HG02623 (cell line): ENCODE data around the gene ANXA11.
"Not testable (repeated sequence)": the region's sequence is repeated elsewhere in the genome, so short reads cannot be mapped to it uniquely, and the experiment has no call there.

Source experiments
- ATAC-seq: cut with Tn5 transposase; IDR thresholded peaks from one replicate; pipeline ENCODE4 v1.9.1; 2021; ENCODE audit warnings: moderate library complexity; ENCODE audit not compliant: unreplicated experiment

ANXA11 gene

DNA sequence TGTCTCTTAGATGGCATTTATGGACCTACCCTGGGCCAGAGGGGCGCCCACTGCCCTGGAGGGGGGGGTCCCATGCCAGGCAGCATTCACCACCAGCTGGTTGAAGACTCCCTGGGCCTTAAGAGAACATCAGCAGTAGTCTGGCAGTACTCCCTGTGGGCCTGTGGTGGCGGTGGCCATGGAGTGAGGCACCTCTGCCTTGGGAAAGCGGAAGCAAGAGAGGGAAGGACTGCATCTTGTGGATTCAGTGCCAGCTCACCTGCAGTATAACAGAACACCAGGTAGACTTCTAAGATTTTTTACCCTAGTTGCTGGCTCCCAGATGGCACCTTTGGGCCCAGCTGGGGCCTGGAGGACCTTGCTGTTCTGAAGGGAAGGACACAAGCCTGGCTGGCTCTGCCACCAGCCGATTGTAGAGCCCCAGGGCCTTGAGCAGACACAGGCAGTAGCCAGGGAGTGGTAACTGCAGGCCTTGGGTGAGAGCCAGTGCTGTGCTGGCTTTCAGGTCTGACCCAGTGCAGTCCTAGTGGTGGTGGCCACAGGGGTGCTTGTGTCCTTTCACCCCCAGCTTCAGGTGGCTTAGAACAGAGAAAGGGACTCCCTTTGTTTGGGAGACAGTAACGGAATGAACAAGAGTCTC lies 57.1 kb downstream of the ANXA11 start:
- no peak for ATAC-seq

- ATAC-seq, result no peak
Observed at GRCh38 chr10:80146918-80147317, 58.4 kb downstream of the ANXA11 start.

GRCh38 chr10:80145406-80146308 lies 59.7 kb downstream of the ANXA11 start:
- not testable (repeated sequence) for ATAC-seq

- ATAC-seq, result peak; percentile 29
Observed at GRCh38 chr10:80144696-80145131, 60.6 kb downstream of the ANXA11 start.

DNA sequence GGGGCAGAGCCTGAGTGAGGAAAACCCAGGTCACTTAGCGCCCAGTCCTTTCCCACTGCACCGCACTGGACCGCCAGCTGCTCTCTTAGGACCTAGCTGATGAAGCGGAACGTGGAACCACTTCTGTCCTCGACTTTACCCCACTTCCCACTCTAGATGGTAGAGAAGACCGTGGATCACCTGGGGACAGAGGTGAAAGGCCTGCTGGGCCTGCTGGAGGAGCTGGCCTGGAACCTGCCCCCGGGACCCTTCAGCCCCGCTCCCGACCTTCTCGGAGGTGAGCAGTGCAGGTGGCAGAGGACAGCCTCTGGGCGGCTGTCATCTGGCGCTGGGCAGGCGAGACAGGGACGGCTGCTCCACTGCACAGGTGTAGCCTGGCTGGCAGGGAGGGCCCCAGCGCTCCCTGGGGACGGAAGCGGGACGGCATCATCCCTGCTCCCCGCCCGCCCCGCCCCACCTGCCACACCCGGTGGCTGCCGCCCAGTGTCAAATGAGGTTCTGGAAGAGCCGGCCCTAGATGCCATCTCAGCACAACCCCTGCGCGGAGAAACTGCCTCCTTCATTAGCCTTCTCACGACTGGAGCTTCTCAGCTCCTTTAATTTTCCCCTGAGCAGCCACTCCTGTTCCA lies 61.2 kb downstream of the ANXA11 start:
- ATAC-seq, result peak; percentile 49

GRCh38 chr10:80141696-80142460 lies 63.5 kb downstream of the ANXA11 start:
- no peak for ATAC-seq

GRCh38 chr10:80140251-80140650 lies 65.1 kb downstream of the ANXA11 start:
- ATAC-seq, result no peak

DNA sequence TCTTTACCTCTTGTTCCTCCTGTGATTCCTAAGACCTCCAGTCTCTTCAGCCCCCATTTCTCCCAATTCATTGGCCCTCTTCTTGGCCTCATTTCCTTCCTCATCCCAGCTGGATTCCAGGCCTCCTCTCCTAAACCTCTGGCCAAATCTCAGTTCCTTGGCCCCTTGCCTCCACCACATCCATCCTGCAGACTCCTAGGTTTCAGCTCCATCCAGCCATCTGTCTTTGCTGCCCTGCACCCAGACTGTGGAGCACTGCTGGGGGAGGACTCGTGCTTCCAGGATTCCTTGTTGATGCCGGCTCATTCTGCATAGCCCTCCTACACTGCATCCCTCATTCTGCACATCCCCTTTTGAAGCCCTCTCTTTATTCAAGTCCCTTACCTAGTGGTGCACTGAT lies 66.1 kb downstream of the ANXA11 start:
- ATAC-seq, result no peak

- ATAC-seq, result no peak
Observed at GRCh38 chr10:80137920-80138319, 67.4 kb downstream of the ANXA11 start.

- no peak for ATAC-seq
Observed at GRCh38 chr10:80137031-80137862, 68.1 kb downstream of the ANXA11 start.

DNA sequence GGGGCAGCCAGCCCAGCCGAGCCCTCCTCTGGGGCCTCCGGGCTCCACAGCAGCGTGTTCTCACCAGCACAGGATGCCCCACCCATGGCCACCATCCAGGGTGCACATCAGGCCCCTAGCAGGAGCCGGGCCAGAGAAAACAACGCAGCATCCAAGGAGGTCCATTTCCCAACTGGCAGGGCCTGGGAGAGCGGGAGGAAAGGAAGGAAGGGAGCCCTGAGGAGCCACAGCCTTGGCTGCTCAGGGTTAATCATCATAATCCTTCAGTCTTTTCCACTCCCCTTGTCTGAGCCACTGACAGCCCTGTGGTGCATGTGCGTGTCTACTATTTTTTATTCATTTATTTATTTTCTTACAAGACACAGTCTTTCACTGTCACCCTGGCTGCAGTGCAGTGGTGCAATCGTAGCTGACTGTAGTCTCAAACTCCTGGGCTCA lies 69.2 kb downstream of the ANXA11 start:
- no peak for ATAC-seq

- not testable (repeated sequence) for ATAC-seq
Observed at GRCh38 chr10:80133687-80134086, 71.7 kb downstream of the ANXA11 start.

GRCh38 chr10:80133206-80133605 lies 72.1 kb downstream of the ANXA11 start:
- ATAC-seq, result no peak

GRCh38 chr10:80132299-80133139 lies 72.8 kb downstream of the ANXA11 start, which contains the start of gene PLAC9:
PLAC9 (plus strand) TSS chr10:80132730; CDS start chr10:80132763, 33 bp downstream.
- ATAC-seq, result no peak

DNA sequence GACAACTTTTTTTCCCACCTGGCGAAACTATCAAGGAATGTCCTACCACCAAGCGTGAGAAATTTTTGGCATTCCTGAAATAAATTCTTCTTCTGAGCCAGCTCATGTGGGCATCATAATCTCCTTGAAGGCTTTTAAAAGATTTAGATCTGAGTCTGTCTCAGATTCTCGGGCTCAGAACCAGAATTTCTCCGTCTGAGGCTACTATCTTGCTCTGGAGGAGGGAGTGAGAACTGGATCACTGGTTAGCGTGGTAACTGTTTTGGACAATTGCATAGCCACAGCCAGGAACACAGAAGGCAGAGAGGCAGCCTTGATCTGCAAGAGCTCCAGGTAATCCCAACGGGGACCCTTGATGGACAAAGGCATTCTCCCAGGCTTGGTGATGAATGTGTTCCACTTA lies 73.8 kb downstream of the ANXA11 start:
- no peak for ATAC-seq

GRCh38 chr10:80126876-80127275 lies 78.5 kb downstream of the ANXA11 start:
- ATAC-seq, result no peak

- no peak for ATAC-seq
Observed at GRCh38 chr10:80122746-80123145, 82.6 kb downstream of the ANXA11 start.

DNA sequence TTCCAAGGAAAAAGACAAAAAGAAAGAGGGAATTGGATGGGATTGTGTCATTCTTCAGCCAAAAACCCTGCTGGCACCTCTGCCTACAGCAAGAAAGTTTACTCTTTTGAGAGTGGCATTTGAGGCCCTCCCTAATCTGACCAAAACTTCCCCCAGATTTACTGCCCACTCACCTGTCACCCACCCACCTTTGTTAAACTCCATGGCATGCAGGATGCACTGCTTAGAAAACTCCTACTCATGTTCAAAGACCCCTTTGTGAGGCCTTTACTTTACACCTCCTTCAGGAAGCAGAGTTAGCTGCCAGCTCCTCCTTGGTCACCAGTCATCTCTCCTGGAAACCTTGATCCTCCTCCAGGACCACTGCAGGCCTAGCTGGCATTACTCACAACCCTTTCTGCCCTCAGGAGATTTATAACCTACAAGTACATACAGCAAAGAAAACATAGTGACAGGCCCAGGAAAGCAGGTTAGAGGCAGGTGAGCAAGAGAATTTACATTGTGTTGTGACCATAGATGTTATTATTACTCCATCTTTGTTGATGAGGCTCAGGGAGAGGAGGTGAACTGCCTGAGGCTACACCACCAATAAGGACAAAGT lies 83.1 kb downstream of the ANXA11 start:
- no peak for ATAC-seq

GRCh38 chr10:80118669-80119068 lies 86.7 kb downstream of the ANXA11 start:
- ATAC-seq, result no peak
